Caco-2 (cell line): Measurements from ENCODE around the gene BANP. TPM values are rescaled to one million over a fixed set of nuclear protein-coding genes. Genes with fewer than 3 reads are reported as not detected.

Experiments used
- BruUV-seq: library from RNA; stranded (reverse); fragments of 400-500 nt; replicated peaks from 2 replicates; lab custom pipeline; 2021; lab: Mats Ljungman, UMichigan
- CTCF ChIA-PET: fragments of 300-600 bp; sonication (Branson Sonifier 250); formaldehyde crosslinking; loops from one replicate; lab custom pipeline; 2022; ENCODE audit warnings: antibody characterized with exemption; lab: Charles Lee
- POLR2A ChIA-PET: fragments of 300-600 bp; sonication (Branson Sonifier 250); formaldehyde crosslinking; loops from one replicate; lab custom pipeline; 2022; ENCODE audit warnings: antibody characterized with exemption; lab: Charles Lee
- DNase-seq, 2 experiments: peaks; one replicate each; pipeline versions ENCODE4 v3.0.0 to v3.0.0-alpha.2; 2020 to 2022
- H3K27me3 ChIP-seq: replicated peaks from 2 replicates; pipeline ENCODE4 v1.6.0; 2011; ENCODE audit warnings: low read length; ENCODE audit not compliant: control insufficient read depth, insufficient read depth
- H3K36me3 ChIP-seq: 2 replicates; pipeline ENCODE4 v1.5.1; 2011; ENCODE audit warnings: low read length; ENCODE audit not compliant: control insufficient read depth, insufficient read depth
- H3K4me1 ChIP-seq: fragments of 250-450 bp; sonication (Bioruptor Pico); 2 replicates; pipeline ENCODE4 v1.5.1; 2020; ENCODE audit warnings: mild to moderate bottlenecking
- H3K4me3 ChIP-seq: 2 replicates; pipeline ENCODE4 v1.5.1; 2011; ENCODE audit warnings: low read depth, mild to moderate bottlenecking, control low read depth, low read length
- H3K9me3 ChIP-seq: fragments of 250-450 bp; sonication (Bioruptor Pico); 2 replicates; pipeline ENCODE4 v1.5.1; 2020; ENCODE audit warnings: mild to moderate bottlenecking, moderate library complexity
- H3K27ac Mint-ChIP-seq: one replicate; pipeline ENCODE4 v1.8.0; 2022; ENCODE audit warnings: mixed read lengths; ENCODE audit not compliant: unreplicated experiment
- H3K27me3 Mint-ChIP-seq: one replicate; pipeline ENCODE4 v1.8.0; 2022; ENCODE audit warnings: mixed read lengths; ENCODE audit not compliant: insufficient read depth, unreplicated experiment
- H3K36me3 Mint-ChIP-seq: one replicate; pipeline ENCODE4 v1.8.0; 2022; ENCODE audit warnings: mild to moderate bottlenecking, mixed read lengths; ENCODE audit not compliant: insufficient read depth, unreplicated experiment
- H3K4me1 Mint-ChIP-seq: one replicate; pipeline ENCODE4 v1.8.0; 2022; ENCODE audit warnings: low read depth, mixed read lengths; ENCODE audit not compliant: unreplicated experiment
- H3K4me3 Mint-ChIP-seq: one replicate; pipeline ENCODE4 v1.8.0; 2022; ENCODE audit warnings: mild to moderate bottlenecking, moderate library complexity, mixed read lengths; ENCODE audit not compliant: unreplicated experiment
- H3K9me3 Mint-ChIP-seq: one replicate; pipeline ENCODE4 v1.8.0; 2022; ENCODE audit warnings: mixed read lengths; ENCODE audit not compliant: unreplicated experiment
- CTCF ChIP-seq, 2 experiments: fragments of 200-600 bp in 1 of 2; IDR thresholded peaks; 1 replicate in 1 of 2; 2 replicates in 1 of 2; pipeline versions ENCODE4 v1.5.1 to v1.8.0; 2011 to 2022; ENCODE audit warnings: antibody characterized with exemption in 1 of 2, control low read depth in 1 of 2, inconsistent platforms in 1 of 2, low read depth in 1 of 2, low read length in 1 of 2, mild to moderate bottlenecking in 1 of 2, moderate library complexity in 1 of 2; ENCODE audit not compliant: insufficient read depth in 1 of 2, severe bottlenecking in 1 of 2, unreplicated experiment in 1 of 2
- intact Hi-C: fragments of 100-400 bp; cut with micrococcal nuclease; formaldehyde crosslinking; loops from one replicate; pipeline ENCODE4 v1.10.0; 2022; ENCODE audit not compliant: unreplicated experiment
- total RNA-seq: library from RNA; stranded (reverse); gene quantifications from 2 replicates; pipeline ENCODE4 v1.2.3, GENCODE V29; 2022

The BANP gene
- total RNA-seq, 1 experiment from 2014 or later, result 44.4 TPM

GRCh38 chr16:87922250-87922871 lies 28.9 kb upstream of the BANP start:
- H3K27ac Mint-ChIP-seq, result no peak overlapping the region
- DNase-seq, result no peak
- no peaks in the 10 kb centered on the region for H3K9me3 Mint-ChIP-seq
- no TSS peak for BruUV-seq
- H3K4me3 ChIP-seq, result no peak overlapping the region
- no peaks in the 10 kb centered on the region for H3K27me3 Mint-ChIP-seq
- no peaks in the 10 kb centered on the region for H3K9me3 ChIP-seq
- H3K4me1 Mint-ChIP-seq, result peaks cover 18% of the 10 kb centered on the region
- intact Hi-C loops, result no loop called here
- ChIA-PET POLR2A (no interaction called here), CTCF (no interaction called here)
- H3K36me3 Mint-ChIP-seq, result no peaks in the 10 kb centered on the region
- H3K27me3 ChIP-seq, result no peaks in the 10 kb centered on the region
- H3K4me3 Mint-ChIP-seq, result no peak overlapping the region
- TF ChIP-seq CTCF (IDR thresholded peaks at IDR 0.05; ENCODE audit: insufficient read depth in 1 of 2, low read depth in 1 of 2, low read length in 1 of 2, severe bottlenecking in 1 of 2, unreplicated experiment in 1 of 2), result no peak
- no peaks in the 10 kb centered on the region for H3K36me3 ChIP-seq
- H3K4me1 ChIP-seq, result no peaks in the 10 kb centered on the region

GRCh38 chr16:87924041-87924810 lies 27.0 kb upstream of the BANP start:
- no peak for TF ChIP-seq CTCF (IDR thresholded peaks at IDR 0.05; ENCODE audit: insufficient read depth in 1 of 2, low read depth in 1 of 2, low read length in 1 of 2, severe bottlenecking in 1 of 2, unreplicated experiment in 1 of 2)
- H3K9me3 Mint-ChIP-seq, result no peaks in the 10 kb centered on the region
- POLR2A ChIA-PET, result no interaction called here
- H3K4me3 ChIP-seq, result no peak overlapping the region
- H3K36me3 Mint-ChIP-seq, result no peaks in the 10 kb centered on the region
- H3K27ac Mint-ChIP-seq, result no peak overlapping the region
- H3K27me3 Mint-ChIP-seq, result no peaks in the 10 kb centered on the region
- no peak overlapping the region for H3K4me3 Mint-ChIP-seq
- CTCF ChIA-PET, result no interaction called here
- intact Hi-C loops, result no loop called here
- no peaks in the 10 kb centered on the region for H3K27me3 ChIP-seq
- no TSS peak for BruUV-seq
- H3K9me3 ChIP-seq, result no peaks in the 10 kb centered on the region
- no peaks in the 10 kb centered on the region for H3K36me3 ChIP-seq
- H3K4me1 Mint-ChIP-seq, result peaks cover 10% of the 10 kb centered on the region
- no peak for DNase-seq
- H3K4me1 ChIP-seq, result no peaks in the 10 kb centered on the region

GRCh38 chr16:87924811-87925670 lies 26.2 kb upstream of the BANP start:
- Mint-ChIP-seq H3K27me3 (no peaks in the 10 kb centered on the region), H3K4me1 (peaks cover 10% of the 10 kb centered on the region), H3K9me3 (no peaks in the 10 kb centered on the region), H3K36me3 (no peaks in the 10 kb centered on the region), H3K27ac (no peak overlapping the region), H3K4me3 (no peak overlapping the region)
- Histone ChIP-seq H3K36me3 (no peaks in the 10 kb centered on the region), H3K9me3 (no peaks in the 10 kb centered on the region), H3K27me3 (no peaks in the 10 kb centered on the region), H3K4me1 (no peaks in the 10 kb centered on the region), H3K4me3 (no peak overlapping the region)
- BruUV-seq, result no TSS peak
- CTCF ChIA-PET, result interaction anchor here (0.9 to 1.0 kb wide), 2 partner anchors 25 to 76 kb away, joined by 4 to 7 read pairs; no protein-coding TSS in a partner anchor
- DNase-seq, result no peak
- POLR2A ChIA-PET, result no interaction called here
- TF ChIP-seq CTCF (IDR thresholded peaks at IDR 0.05; ENCODE audit: insufficient read depth in 1 of 2, low read depth in 1 of 2, low read length in 1 of 2, severe bottlenecking in 1 of 2, unreplicated experiment in 1 of 2), result no peak
- intact Hi-C loops, result no loop called here
